Fibroblast of skin of right biceps (primary cell): ENCODE data around the gene CRYBG1.
"Not testable (repeated sequence)": the region's sequence is repeated elsewhere in the genome, so short reads cannot be mapped to it uniquely, and the experiment has no call there.

Experiments used
- DNase-seq: peaks from one replicate; pipeline ENCODE4 v3.0.0-alpha.2; 2013

CRYBG1 gene

DNA sequence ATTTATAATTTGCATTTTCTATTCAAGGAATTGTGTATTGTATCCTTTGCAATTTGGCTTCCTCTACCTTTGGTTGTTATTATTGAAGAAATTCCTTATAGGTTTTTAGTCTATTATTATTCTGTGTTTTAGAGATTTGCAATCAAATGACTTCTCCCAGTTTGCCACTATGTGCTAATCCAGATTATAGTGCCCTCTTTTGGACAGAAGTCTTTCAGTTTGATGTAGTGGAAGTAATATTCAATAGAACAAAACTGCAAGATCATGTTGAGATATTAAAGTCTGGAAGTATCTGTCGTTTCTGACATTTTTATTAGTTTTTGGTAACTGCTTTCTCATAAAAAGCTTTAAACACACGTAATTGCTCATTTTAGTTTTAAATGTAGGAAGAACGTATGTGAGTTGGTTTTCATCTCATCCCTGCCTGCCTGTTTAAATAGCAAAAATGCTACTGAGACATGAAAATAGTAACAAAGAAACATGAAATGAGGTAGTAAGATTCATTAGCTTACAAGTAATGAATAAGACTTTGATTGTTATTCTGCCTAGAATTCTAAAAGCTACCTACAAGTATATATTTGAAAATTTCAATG lies 195.9 kb downstream of the CRYBG1 start:
- peak; percentile 40 for DNase-seq

- DNase-seq: no peak
Observed at GRCh38 chr6:106557837-106558236, 197.3 kb downstream of the CRYBG1 start.

- DNase-seq: no peak
Observed at GRCh38 chr6:106558364-106558763, 197.8 kb downstream of the CRYBG1 start.

- not testable (repeated sequence) for DNase-seq
Observed at GRCh38 chr6:106559659-106560058, 199.1 kb downstream of the CRYBG1 start.

- peak; percentile 61 for DNase-seq
Observed at GRCh38 chr6:106560996-106561685, 200.6 kb downstream of the CRYBG1 start.

DNA sequence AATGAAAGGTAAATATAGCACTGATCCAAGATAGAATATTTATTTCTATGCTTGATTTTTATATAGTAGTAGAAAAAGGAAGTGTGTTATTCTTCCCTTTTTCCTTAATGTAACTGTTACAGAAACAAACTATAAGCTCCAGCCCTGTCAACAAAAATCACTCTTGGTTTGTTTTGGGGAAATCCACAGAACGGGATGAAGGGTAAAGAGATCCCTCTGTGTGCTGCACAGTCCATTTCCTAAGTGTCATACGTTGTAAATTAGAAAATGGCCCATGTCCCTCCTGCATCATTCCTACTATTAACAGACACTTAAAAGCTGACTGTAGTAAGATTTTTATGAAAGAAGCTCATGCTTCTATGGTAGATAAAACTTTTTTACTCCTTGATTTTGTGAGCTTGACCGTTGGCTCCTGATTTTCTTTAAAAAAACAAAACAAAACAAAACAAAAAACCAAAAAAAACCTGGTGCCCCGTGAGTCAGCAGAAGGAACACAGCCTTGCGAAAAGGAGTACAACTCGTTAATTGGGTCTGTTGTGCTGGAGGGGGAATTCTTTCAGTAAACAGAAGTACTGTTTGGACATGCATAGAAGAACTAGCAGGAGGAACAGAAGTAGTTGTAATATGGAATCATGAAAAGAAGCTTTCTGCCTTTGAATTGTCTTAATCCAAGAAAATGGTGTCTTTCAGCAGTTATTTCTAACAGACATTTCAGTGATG lies 201.3 kb downstream of the CRYBG1 start:
- DNase-seq: no peak

DNA sequence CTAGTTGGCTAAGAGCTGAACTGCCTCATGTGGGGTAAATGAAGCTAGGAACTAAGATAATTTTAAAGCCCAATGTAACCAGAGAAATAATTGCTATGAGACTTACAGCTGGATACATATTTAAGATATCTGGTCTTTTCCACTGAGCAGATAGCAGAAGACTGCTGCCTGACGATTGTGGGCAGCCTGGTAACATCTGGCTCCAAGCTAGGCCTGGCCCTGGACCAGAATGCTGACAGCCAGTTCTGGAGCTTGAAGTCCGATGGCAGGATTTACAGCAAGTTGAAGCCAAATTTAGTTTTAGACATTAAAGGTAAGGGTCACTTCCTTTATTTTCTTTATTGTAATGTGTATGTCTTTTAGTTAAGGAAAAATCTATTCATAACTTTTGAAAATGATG lies 203.1 kb downstream of the CRYBG1 start:
- no peak for DNase-seq

DNA sequence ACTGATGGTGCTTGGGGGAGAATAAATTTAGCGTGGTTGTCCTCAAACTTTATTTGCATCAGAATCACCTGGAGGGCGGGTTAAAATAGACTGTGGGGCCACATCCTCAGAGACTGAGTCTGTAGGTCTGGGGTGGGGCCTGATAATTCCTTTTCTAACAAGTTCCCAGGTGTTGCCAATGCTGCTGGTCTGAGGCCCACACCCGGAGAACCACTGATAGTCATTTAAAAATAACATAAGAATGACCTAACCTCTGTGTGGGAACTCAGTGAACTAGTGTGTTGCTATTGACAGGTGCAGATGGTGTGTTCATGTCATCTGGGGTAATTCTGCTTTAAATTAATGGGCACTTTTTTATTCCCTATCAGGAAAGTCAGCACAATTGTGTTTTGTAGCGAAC lies 204.0 kb downstream of the CRYBG1 start:
- no peak for DNase-seq

- peak; percentile 25 for DNase-seq
Observed at GRCh38 chr6:106568530-106568929, 208.0 kb downstream of the CRYBG1 start.

DNA sequence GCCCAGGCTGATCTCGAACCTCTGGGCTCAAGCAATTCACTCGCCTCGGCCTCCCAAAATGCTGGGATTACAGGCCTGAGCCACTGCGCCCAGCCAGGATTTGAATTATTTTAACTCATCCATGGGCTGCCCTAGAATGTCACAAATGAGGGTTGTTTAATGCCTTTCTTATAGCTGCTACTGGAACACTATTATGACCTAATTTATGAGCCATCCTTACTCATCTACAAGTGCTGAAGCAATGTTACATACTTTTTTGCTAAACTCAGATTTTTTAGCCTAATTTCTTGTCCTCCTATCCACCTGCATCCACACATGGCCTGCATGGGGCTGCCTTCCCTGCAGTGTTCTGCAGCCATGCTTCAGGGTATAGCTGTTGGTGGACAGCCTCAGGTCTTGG lies 208.9 kb downstream of the CRYBG1 start:
- DNase-seq: peak; percentile 30

GRCh38 chr6:106572436-106572835 lies 211.9 kb downstream of the CRYBG1 start:
- DNase-seq: no peak

DNA sequence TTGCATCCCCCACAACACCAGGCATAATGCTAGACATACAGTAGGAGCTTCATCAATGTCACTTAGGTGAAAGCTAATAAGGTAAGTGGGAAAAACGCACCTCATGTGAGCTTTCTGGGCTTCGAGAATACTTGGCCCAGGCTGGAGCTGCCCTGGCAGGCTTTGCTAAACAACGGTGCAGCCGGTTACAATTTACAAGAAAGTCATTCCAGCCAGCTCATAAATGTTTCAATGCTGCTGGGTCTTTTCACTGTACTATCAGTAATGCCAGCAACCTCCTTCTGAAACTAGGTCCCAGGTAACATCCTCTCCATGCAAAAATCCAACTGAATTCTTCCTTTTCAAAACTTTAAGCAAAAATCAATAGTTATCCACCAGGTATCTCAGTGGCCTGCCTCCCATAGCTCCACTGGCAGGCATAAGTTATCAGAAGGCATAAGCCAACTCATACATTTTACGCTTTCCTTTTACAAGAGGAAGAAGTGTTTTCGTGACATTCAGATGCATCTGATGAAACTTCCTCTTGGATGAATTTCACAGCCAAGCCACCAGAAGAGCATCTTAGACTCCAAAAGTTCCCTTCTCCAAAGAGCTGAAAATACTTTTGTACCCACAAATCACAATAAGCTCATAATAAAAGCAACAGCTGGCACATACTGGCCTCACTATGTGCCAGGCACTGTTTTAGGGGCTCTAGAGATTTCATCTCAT lies 212.5 kb downstream of the CRYBG1 start:
- DNase-seq: no peak

DNA sequence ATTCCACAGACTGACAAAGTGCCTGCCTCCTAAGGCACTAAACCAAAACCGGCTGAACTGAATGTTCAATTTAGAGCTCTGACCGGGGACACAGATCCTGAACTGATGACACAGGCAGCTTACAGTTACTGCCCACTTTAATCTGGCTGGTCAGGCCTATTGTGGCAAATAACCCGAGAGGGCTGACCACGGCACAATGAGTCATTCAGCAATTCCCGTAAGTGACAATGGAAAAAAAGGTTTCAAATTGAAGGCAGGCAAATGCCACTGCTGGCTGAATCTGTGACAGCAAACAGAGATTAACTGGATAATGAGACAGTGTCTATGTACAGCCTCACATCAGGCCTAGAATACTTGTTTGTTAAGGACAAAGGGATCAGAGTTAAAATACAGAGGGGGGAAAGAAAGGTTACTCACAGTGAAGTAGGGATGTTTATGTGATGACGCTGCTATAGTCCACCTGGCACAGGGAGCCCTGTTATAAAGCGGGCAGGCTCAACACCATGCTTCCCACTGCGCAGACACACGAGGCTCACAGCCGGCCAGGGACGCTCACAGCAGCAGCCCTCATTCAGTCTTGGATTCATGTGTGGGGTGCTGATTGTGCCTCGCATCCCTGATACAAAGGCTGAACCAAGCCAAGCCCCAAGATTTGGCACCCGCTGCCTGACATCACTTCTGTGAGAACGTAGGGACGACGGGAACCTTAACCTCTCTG lies 214.4 kb downstream of the CRYBG1 start:
- peak; percentile 62 for DNase-seq

DNA sequence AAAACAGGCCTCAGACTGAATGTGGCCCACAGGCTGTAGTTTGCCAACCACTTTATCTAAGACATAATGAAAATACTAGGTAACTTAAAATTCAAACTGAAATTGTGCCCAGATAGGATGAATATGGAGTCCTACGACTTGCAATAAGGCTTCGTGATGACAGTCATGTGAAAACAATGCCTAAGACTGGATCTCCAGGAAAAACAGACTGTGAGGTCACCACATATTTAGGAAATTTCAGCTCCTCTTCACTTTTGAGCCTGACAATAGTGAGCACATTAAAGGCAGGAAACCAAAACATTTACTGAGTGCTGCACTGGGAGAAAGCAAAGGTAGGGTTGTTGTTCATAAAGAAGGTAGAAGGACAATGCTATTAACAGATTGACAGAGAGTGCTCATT lies 218.8 kb downstream of the CRYBG1 start:
- DNase-seq: peak; percentile 19

GRCh38 chr6:106581468-106581867 lies 221.0 kb downstream of the CRYBG1 start:
- no peak for DNase-seq

GRCh38 chr6:106586815-106587415 lies 226.4 kb downstream of the CRYBG1 start:
- DNase-seq: no peak

DNA sequence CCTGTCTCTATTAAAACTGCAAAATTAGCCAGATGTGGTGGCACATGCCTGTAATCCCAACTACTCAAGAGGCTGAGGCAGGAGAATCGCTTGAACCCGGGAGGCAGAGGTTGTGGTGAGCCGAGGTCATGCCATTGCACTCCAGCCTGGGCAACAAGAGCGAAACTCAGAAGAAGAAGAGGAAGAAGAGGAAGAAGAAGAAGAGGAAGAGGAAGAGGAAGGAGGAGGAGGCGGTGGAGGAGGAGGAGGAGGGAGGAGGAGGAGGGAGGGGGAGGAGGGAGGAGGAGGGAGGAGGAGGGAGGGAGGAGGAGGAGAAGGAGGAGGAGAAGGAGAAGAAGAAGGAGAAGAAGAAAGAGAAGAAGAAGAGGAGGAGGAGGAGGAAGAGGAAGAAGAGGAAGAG lies 228.4 kb downstream of the CRYBG1 start:
- DNase-seq: not testable (repeated sequence)

DNA sequence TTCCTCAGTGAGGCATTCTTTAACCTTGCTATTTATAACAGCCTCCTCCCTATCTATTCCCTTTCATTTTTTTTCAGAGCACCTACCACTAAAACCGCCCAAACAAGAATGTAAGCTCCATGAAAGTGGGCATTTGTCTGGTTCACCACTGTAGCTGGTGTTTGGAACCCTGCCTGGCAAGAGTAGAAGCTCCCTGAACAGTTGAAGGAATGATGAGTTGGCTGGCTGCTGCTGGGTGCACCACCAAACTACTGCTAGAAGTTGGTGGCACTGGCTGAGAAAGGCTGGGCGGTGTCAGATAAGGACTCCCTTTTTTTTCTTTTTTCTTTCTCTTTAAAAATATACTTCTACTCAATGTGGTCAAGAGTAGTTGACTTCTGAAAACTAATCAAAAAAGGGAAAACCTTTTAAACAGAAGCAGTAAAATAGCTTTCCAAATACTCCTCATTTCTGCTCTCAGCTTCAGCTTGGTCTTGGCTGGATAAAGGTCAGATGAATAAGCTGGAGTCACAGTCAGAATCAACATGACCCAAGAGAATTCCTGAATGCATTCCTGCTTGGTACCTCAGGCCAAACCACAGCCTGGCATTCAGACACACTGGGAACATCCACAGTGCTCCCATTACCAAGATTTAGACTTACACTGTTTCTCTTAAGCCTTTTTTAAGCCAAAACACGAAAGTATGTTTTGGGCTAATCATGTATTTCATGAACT lies 230.8 kb downstream of the CRYBG1 start:
- peak; percentile 80 for DNase-seq

GRCh38 chr6:106599440-106599839 lies 238.9 kb downstream of the CRYBG1 start:
- no peak for DNase-seq

- peak; percentile 56 for DNase-seq
Observed at GRCh38 chr6:106600329-106600728, 239.8 kb downstream of the CRYBG1 start.

DNA sequence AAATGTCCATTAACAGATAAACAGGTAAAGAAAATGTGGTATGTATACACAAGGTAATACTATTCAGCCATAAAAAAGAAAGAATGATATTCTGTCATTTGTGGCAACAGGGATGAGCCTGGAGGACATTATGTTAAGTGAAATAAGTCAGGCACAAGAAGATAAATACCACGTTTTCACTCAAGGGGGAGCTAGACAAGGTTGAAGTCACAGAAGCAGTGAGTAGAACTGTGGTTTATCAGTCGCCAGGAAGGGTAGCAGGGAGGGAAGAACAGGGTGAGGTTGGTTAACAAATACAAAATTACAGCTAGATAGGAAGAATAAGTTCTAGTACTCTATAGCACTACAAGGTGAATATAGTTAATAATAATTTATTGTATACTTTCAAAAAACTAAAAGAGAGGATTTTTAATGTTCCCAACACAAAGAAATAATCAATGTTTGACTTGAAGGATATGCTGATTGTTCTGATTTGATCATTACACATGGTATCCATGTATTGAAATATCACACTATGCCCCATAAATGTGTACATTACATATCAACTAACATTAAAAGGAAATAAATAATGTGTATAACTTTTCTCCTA lies 247.7 kb downstream of the CRYBG1 start:
- peak; percentile 48 for DNase-seq
